ENCODE data around the gene BCL2.

The BCL2 gene

GRCh38 chr18:63157293-63158011 is 162.1 kb downstream of the BCL2 start:
- no peak for DNase-seq (ENCODE audit: low read depth in 2 of 2)

GRCh38 chr18:63155910-63156773 is 163.4 kb downstream of the BCL2 start:
- no peak for DNase-seq (ENCODE audit: low read depth in 2 of 2)

- DNase-seq (ENCODE audit: low read depth in 2 of 2), result no peak
Measured at GRCh38 chr18:63155169-63155852, 164.3 kb downstream of the BCL2 start.

GRCh38 chr18:63154350-63155152 is 165.0 kb downstream of the BCL2 start:
- DNase-seq (ENCODE audit: low read depth in 2 of 2), result no peak

- no peak for DNase-seq (ENCODE audit: low read depth in 2 of 2)
Measured at GRCh38 chr18:63152791-63153190, 166.8 kb downstream of the BCL2 start.

- DNase-seq (ENCODE audit: low read depth in 2 of 2), result no peak
Measured at GRCh38 chr18:63152096-63152495, 167.5 kb downstream of the BCL2 start.

- DNase-seq (ENCODE audit: low read depth in 2 of 2), result no peak
Measured at GRCh38 chr18:63151539-63151938, 168.0 kb downstream of the BCL2 start.

GRCh38 chr18:63150942-63151421 is 168.6 kb downstream of the BCL2 start:
- no peak for DNase-seq (ENCODE audit: low read depth in 2 of 2)

- no peak for DNase-seq (ENCODE audit: low read depth in 2 of 2)
Measured at GRCh38 chr18:63150326-63150725, 169.2 kb downstream of the BCL2 start.

- DNase-seq (ENCODE audit: low read depth in 2 of 2), result no peak
Measured at GRCh38 chr18:63149302-63149587, 170.3 kb downstream of the BCL2 start.

- DNase-seq (ENCODE audit: low read depth in 2 of 2), result peak; percentile 59 to 64
Measured at GRCh38 chr18:63148449-63149301, 170.9 kb downstream of the BCL2 start.

GRCh38 chr18:63147973-63148372 is 171.6 kb downstream of the BCL2 start:
- DNase-seq (ENCODE audit: low read depth in 2 of 2), result no peak

- DNase-seq (ENCODE audit: low read depth in 2 of 2), result no peak
Measured at GRCh38 chr18:63146828-63147409, 172.7 kb downstream of the BCL2 start.

GRCh38 chr18:63145851-63146555 is 173.6 kb downstream of the BCL2 start:
- DNase-seq (ENCODE audit: low read depth in 2 of 2), result no peak

GRCh38 chr18:63145166-63145850 is 174.3 kb downstream of the BCL2 start:
- DNase-seq (ENCODE audit: low read depth in 2 of 2), result no peak

GRCh38 chr18:63144748-63145147 is 174.8 kb downstream of the BCL2 start:
- no peak for DNase-seq (ENCODE audit: low read depth in 2 of 2)

- no peak for DNase-seq (ENCODE audit: low read depth in 2 of 2)
Measured at GRCh38 chr18:63143330-63143771, 176.2 kb downstream of the BCL2 start.

GRCh38 chr18:63142594-63143225 is 176.9 kb downstream of the BCL2 start:
- no peak for DNase-seq (ENCODE audit: low read depth in 2 of 2)

- no peak for DNase-seq (ENCODE audit: low read depth in 2 of 2)
Measured at GRCh38 chr18:63141778-63142176, 177.8 kb downstream of the BCL2 start.
